ENCODE data around the gene CEBPZOS. TPM values are rescaled to one million over a fixed set of nuclear protein-coding genes. Genes with fewer than 3 reads are reported as not detected.
"Not testable (repeated sequence)": the region's sequence is repeated elsewhere in the genome, so short reads cannot be mapped to it uniquely, and the experiment has no call there.

The CEBPZOS gene
- total and polyA plus RNA-seq, 2 of the 8 experiments (the other 6 are each of a cell fraction or from before 2014, with no cell fraction given): 27.3 to 43.5 TPM

- H3K9me3 ChIP-seq (ENCODE audit: insufficient read depth in 2 of 2, low read depth in 1 of 2, low read length in 1 of 2): peaks cover 9 to 18% of the 10 kb centered on the region in 2 experiments
- DNase-seq (ENCODE audit: low read depth in 1 of 2, low spot score in 2 of 2): not testable (repeated sequence)
- H3K4me2 ChIP-seq (ENCODE audit: insufficient read depth in 1 of 2, low read depth in 2 of 2, low read length in 2 of 2): peak overlapping the region; percentile 37 to 45; a peak in 3 of 4 replicates
These were observed 8.9 kb downstream of the CEBPZOS start for GRCh38 chr2:37205071-37205661.

More at GRCh38 chr2:37205071-37205661, 8.9 kb downstream of the CEBPZOS start:
- not testable (repeated sequence) for H3K23ac ChIP-seq (ENCODE audit: insufficient read length); H3K27me3 ChIP-seq (replicated peaks in 1 of 4; ENCODE audit: control insufficient read depth in 3 of 4, extremely low read depth in 1 of 4, insufficient read depth in 3 of 4, low read length in 3 of 4); H2BK20ac ChIP-seq (ENCODE audit: low read length); H3K23me2 ChIP-seq (ENCODE audit: low read depth, low read length); H3K4me1 ChIP-seq (replicated peaks in 1 of 4; ENCODE audit: control insufficient read depth in 3 of 4, insufficient read depth in 4 of 4, low read length in 3 of 4); H2AK5ac ChIP-seq (ENCODE audit: low read depth, low read length); H3K18ac ChIP-seq (ENCODE audit: extremely low read depth, low read length); H3K14ac ChIP-seq (ENCODE audit: insufficient read length); H3K79me1 ChIP-seq (ENCODE audit: low read depth, low read length); H2BK12ac ChIP-seq (ENCODE audit: low read depth, low read length); H4K20me1 ChIP-seq (replicated peaks in 1 of 2; ENCODE audit: control insufficient read depth in 1 of 2, insufficient read depth in 2 of 2, low read length in 2 of 2); H3K4ac ChIP-seq (replicated peaks; ENCODE audit: insufficient read length, low read depth, low read length); FAIRE-seq; H4K8ac ChIP-seq (ENCODE audit: extremely low read depth, insufficient read depth, low read length); H2AFZ ChIP-seq (ENCODE audit: low read length); H3K9ac ChIP-seq (replicated peaks in 1 of 4; ENCODE audit: extremely low read depth in 1 of 4, low read depth in 3 of 4, low read length in 3 of 4); H2BK15ac ChIP-seq (ENCODE audit: low read length)
- 17% methylated on average over 8 of the region's 8 CpGs; no CpG with 5 or more reads in 1 of the 2 experiments for WGBS, 2 experiments (ENCODE audit: extremely low coverage in 1 of 2, insufficient coverage in 1 of 2, insufficient read length in 1 of 2, insufficient replicate concordance in 2 of 2, low coverage in 1 of 2, low lambda C conversion rate in 2 of 2, missing lambda C conversion rate in 1 of 2)
- Histone ChIP-seq H2BK5ac (ENCODE audit: low read depth, low read length) (peak overlapping the region; percentile 21; the same call in 1 of the 2 replicates), H3K27ac (ENCODE audit: low read depth, low read length) (peak overlapping the region; percentile 83; the same call in 1 of the 2 replicates), H4K91ac (replicated peaks; ENCODE audit: insufficient read length, low read length) (peak overlapping the region; percentile 61), H3K79me2 (ENCODE audit: control insufficient read depth in 1 of 2, insufficient read depth in 2 of 2, low read length in 2 of 2) (peaks cover 0 to 44% of the 10 kb centered on the region in 2 experiments; a peak in 2 of 4 replicates), H3K36me3 (ENCODE audit: control insufficient read depth in 2 of 4, insufficient read depth in 4 of 4, low read length in 3 of 4) (peaks cover 9 to 82% (median 52%) of the 10 kb centered on the region in 4 experiments; a peak in 7 of 8 replicates), H3K4me3 (ENCODE audit: extremely low read depth in 1 of 4, insufficient read depth in 2 of 4, low read depth in 3 of 4, low read length in 4 of 4) (peak overlapping the region in 1 of 4 experiments; percentile 49; a peak in 1 of 8 replicates), H3K56ac (replicated peaks; ENCODE audit: insufficient read length, low read depth, low read length) (peak overlapping the region; percentile 20), H2BK120ac (replicated peaks; ENCODE audit: low read depth, low read length) (peak overlapping the region; percentile 7), H4K5ac (ENCODE audit: insufficient read length, low read depth, low read length) (peak overlapping the region; percentile 86)
- TF ChIP-seq TEAD4 (IDR thresholded peaks at IDR 0.05; ENCODE audit: low read depth, low read length) (peak; percentile 42; the same call in 1 of the 2 replicates), TCF12 (IDR thresholded peaks at IDR 0.05; ENCODE audit: low read depth, low read length) (peak; percentile 82; the same call in 1 of the 2 replicates), ATF2 (IDR thresholded peaks at IDR 0.05; ENCODE audit: low read length) (peak; percentile 84), POLR2A (IDR thresholded peaks at IDR 0.05; ENCODE audit: control extremely low read depth in 1 of 2, low read depth in 2 of 2, low read length in 2 of 2) (peak in 1 of 2 experiments; percentile 73; a peak in 2 of 3 replicates), TAF1 (IDR thresholded peaks at IDR 0.05; ENCODE audit: low read depth, low read length) (peak; percentile 48; the same call in 1 of the 2 replicates), CREB1 (IDR thresholded peaks at IDR 0.05) (0 out of 2 replicates have a peak, but pooled peaks have one; percentile 13), POLR2AphosphoS5 (IDR thresholded peaks at IDR 0.05; ENCODE audit: low read depth, low read length) (0 out of 2 replicates have a peak, but pooled peaks have one; percentile 28), MAX (IDR thresholded peaks at IDR 0.05) (peak; percentile 25; the same call in 1 of the 2 replicates)
- POLR2A ChIA-PET (ENCODE audit: partially characterized antibody): interaction anchor here (0.6 to 2.1 kb wide), 13 partner anchors 8 to 48 kb away, joined by 3 to 26 read pairs (median 4); partner anchors contain the start of genes CEBPZOS and EIF2AK2
- CTCF ChIA-PET (ENCODE audit: partially characterized antibody): interaction anchor here (1.0 to 2.4 kb wide), 3 partner anchors 8 to 38 kb away, joined by 3 to 12 read pairs (median 3); no protein-coding TSS in a partner anchor

All from H1 (cell line).